HepG2 (cell line): ENCODE results near the gene ANKHD1. TPM values are rescaled to one million over a fixed set of nuclear protein-coding genes. Genes with fewer than 3 reads are reported as not detected.

Experiments
- ATAC-seq: fragments of 200-7000 bp; cut with Tn5 transposase; 3 replicates; pipeline ENCODE4 v1.9.1; 2020; ENCODE audit warnings: mild to moderate bottlenecking, moderate library complexity
- BruUV-seq: library from RNA; stranded (reverse); fragments of 400-500 nt; replicated peaks from 2 replicates; lab custom pipeline; 2021; lab: Mats Ljungman, UMichigan
- CTCF ChIA-PET: fragments of 300-600 bp; formaldehyde crosslinking; extraction: SDS; loops from one replicate; lab custom pipeline; 2021; ENCODE audit warnings: low total read pairs, inconsistent platforms, low intra/inter-chr PET ratio; lab: Yijun Ruan, JAX
- POLR2A ChIA-PET: fragments of 350-600 bp; sonication (Branson Sonifier 250); formaldehyde crosslinking; loops from one replicate; lab custom pipeline; 2020; ENCODE audit warnings: antibody characterized with exemption, inconsistent platforms; lab: Yijun Ruan, JAX
- DNase-seq: peaks from one replicate; pipeline ENCODE4 v3.0.0-alpha.2; 2015; ENCODE audit warnings: low spot score
- FAIRE-seq: peaks from 3 replicates; lab custom pipeline; 2011; peaks lifted over from hg19 to GRCh38; lab: Jason Lieb, UNC
- H2AFZ ChIP-seq: one replicate; pipeline ENCODE4 v1.6.1; 2011; ENCODE audit warnings: low read length, inconsistent platforms
- H3K27ac ChIP-seq: fragments of 300-600 bp; 3 replicates; pipeline ENCODE4 v1.8.0; 2011; ENCODE audit warnings: mixed run types, mild to moderate bottlenecking, mixed read lengths, low read length, inconsistent platforms; ENCODE audit not compliant: insufficient read depth; ENCODE audit errors: extremely low read length
- H3K27me3 ChIP-seq, 2 experiments: fragments of 200-600 bp in 1 of 2; 2 replicates in 1 of 2; 3 replicates in 1 of 2; pipeline versions ENCODE4 v1.6.0 to v1.8.0; 2011; ENCODE audit warnings: low read length in 2 of 2, mild to moderate bottlenecking in 2 of 2, moderate library complexity in 2 of 2, inconsistent platforms in 1 of 2; ENCODE audit not compliant: insufficient read depth in 2 of 2, control insufficient read depth in 1 of 2
- H3K36me3 ChIP-seq, 2 experiments: fragments of 200-600 bp in 1 of 2; replicated peaks in 1 of 2; 2 replicates in 1 of 2; 3 replicates in 1 of 2; pipeline versions ENCODE4 v1.5.1 to v1.8.0; 2011; ENCODE audit warnings: low read length in 2 of 2, inconsistent platforms in 1 of 2; ENCODE audit not compliant: insufficient read depth in 2 of 2, control insufficient read depth in 1 of 2
- H3K4me1 ChIP-seq: 2 replicates; pipeline ENCODE4 v1.5.1; 2012; ENCODE audit warnings: low read length, inconsistent platforms; ENCODE audit not compliant: insufficient read depth
- H3K4me2 ChIP-seq: 2 replicates; pipeline ENCODE4 v1.6.0; 2011; ENCODE audit warnings: low read depth, low read length, inconsistent platforms
- H3K4me3 ChIP-seq, 3 experiments: fragments of 200-600 bp in 1 of 3; sonication (generic), shearing (Covaris generic) in 1 of 3; replicated peaks in 1 of 3; 2 replicates each; pipeline ENCODE4 v1.5.1; 2011 to 2016; ENCODE audit warnings: low read length in 3 of 3, inconsistent platforms in 2 of 3, low read depth in 2 of 3, mild to moderate bottlenecking in 2 of 3, control low read depth in 1 of 3, mixed read lengths in 1 of 3; ENCODE audit not compliant: insufficient read depth in 1 of 3
- H3K79me2 ChIP-seq: one replicate; pipeline ENCODE4 v1.6.1; 2011; ENCODE audit warnings: low read length, inconsistent platforms; ENCODE audit not compliant: insufficient read depth
- H3K9ac ChIP-seq: 2 replicates; pipeline ENCODE4 v1.6.0; 2011; ENCODE audit warnings: mild to moderate bottlenecking, low read depth, low read length, inconsistent platforms; ENCODE audit not compliant: insufficient read depth
- H3K9me3 ChIP-seq: 2 replicates; pipeline ENCODE4 v1.5.1; 2012; ENCODE audit warnings: mild to moderate bottlenecking, low read length
- H4K20me1 ChIP-seq: 2 replicates; pipeline ENCODE4 v1.6.0; 2011; ENCODE audit warnings: inconsistent platforms, mild to moderate bottlenecking, low read length, moderate library complexity; ENCODE audit not compliant: insufficient read depth
- ARNTL ChIP-seq: sonication (generic); formaldehyde crosslinking; IDR thresholded peaks from 2 replicates; pipeline ENCODE4 v1.4.0; 2020; ENCODE audit warnings: mild to moderate bottlenecking, missing genetic modification reagents
- CC2D1A ChIP-seq: sonication (generic); formaldehyde crosslinking; IDR thresholded peaks from 2 replicates; pipeline ENCODE4 v1.8.1; 2023; ENCODE audit warnings: mild to moderate bottlenecking, missing genetic modification reagents
- CENPT ChIP-seq: sonication (generic); formaldehyde crosslinking; IDR thresholded peaks from 2 replicates; pipeline ENCODE4 v1.8.0; 2022; ENCODE audit warnings: low read depth, mild to moderate bottlenecking, moderate library complexity, missing genetic modification reagents
- CREB1 ChIP-seq, 2 experiments: fragments of 450-650 bp in 1 of 2; IDR thresholded peaks; 2 replicates each; pipeline ENCODE4 v1.6.1; 2016 to 2017; ENCODE audit warnings: control low read depth in 1 of 2, mild to moderate bottlenecking in 1 of 2, missing compliant biosample characterization in 1 of 2, missing genetic modification characterization in 1 of 2
- GLMP ChIP-seq: sonication (generic); formaldehyde crosslinking; IDR thresholded peaks from 2 replicates; pipeline ENCODE4 v1.9.0; 2021; ENCODE audit warnings: missing genetic modification reagents, mild to moderate bottlenecking, borderline replicate concordance
- HDAC6 ChIP-seq: fragments of 200-600 bp; sonication (generic); IDR thresholded peaks from 2 replicates; pipeline ENCODE4 v1.7.0; 2017; ENCODE audit warnings: mild to moderate bottlenecking, antibody characterized with exemption, low read length, low read depth
- HNRNPLL ChIP-seq: fragments of 200-400 bp; formaldehyde crosslinking; IDR thresholded peaks from 2 replicates; pipeline ENCODE4 v1.6.1; 2017; ENCODE audit warnings: mild to moderate bottlenecking, low read depth, low read length; ENCODE audit not compliant: poor library complexity, severe bottlenecking
- HOXA3 ChIP-seq: sonication (generic); formaldehyde crosslinking; IDR thresholded peaks from 2 replicates; pipeline ENCODE4 v1.5.0; 2020; ENCODE audit warnings: missing genetic modification reagents
- MEIS1 ChIP-seq: sonication (generic); formaldehyde crosslinking; IDR thresholded peaks from 2 replicates; pipeline ENCODE4 v1.9.0; 2021; ENCODE audit warnings: mild to moderate bottlenecking, missing genetic modification reagents, moderate library complexity, borderline replicate concordance
- NFE2L1 ChIP-seq: sonication (generic); formaldehyde crosslinking; IDR thresholded peaks from 2 replicates; pipeline ENCODE4 v1.4.0; 2020; ENCODE audit warnings: missing genetic modification reagents, mild to moderate bottlenecking, borderline replicate concordance
- RFX3 ChIP-seq: IDR thresholded peaks from 2 replicates; pipeline ENCODE4 v1.6.1; 2016; ENCODE audit warnings: missing biosample characterization, missing genetic modification reagents
- ZMYM3 ChIP-seq: sonication (generic); formaldehyde crosslinking; IDR thresholded peaks from 2 replicates; pipeline ENCODE4 v1.5.1; 2020; ENCODE audit warnings: mild to moderate bottlenecking, missing genetic modification reagents
- ZNF180 ChIP-seq: sonication (generic); formaldehyde crosslinking; IDR thresholded peaks from 2 replicates; pipeline ENCODE4 v1.4.0; 2020; ENCODE audit warnings: low read depth, missing genetic modification reagents, borderline replicate concordance
- ZNF251 ChIP-seq: sonication (generic); formaldehyde crosslinking; IDR thresholded peaks from 2 replicates; pipeline ENCODE4 v1.9.0; 2021; ENCODE audit warnings: mild to moderate bottlenecking, missing genetic modification reagents
- ZNF337 ChIP-seq: sonication (generic); formaldehyde crosslinking; IDR thresholded peaks from 2 replicates; pipeline ENCODE4 v1.5.1; 2020; ENCODE audit warnings: missing genetic modification reagents, low read depth, mild to moderate bottlenecking, borderline replicate concordance
- ZNF549 ChIP-seq: sonication (generic); formaldehyde crosslinking; IDR thresholded peaks from 2 replicates; pipeline ENCODE4 v1.5.0; 2020; ENCODE audit warnings: missing genetic modification reagents
- WGBS: methylation state at CpG from one replicate; pipeline ENCODE4 v1.1.6; 2017; ENCODE audit warnings: low lambda C conversion rate; 5-methylcytosine and 5-hydroxymethylcytosine counted together
- in situ Hi-C: cut with HindIII; loops from 2 replicates; pipeline ENCODE4 v1.10.0; 2017; ENCODE audit warnings: low pct_unique_long_range_greater_than_20kb; ENCODE audit not compliant: extremely low pct_ligation_motif_present
- intact Hi-C: fragments of 100-400 bp; cut with micrococcal nuclease; formaldehyde crosslinking; loops from one replicate; pipeline ENCODE4 v1.10.0; 2022; ENCODE audit not compliant: unreplicated experiment
- polyA plus RNA-seq, 8 experiments: library from polyadenylated mRNA; depleted of rRNA in 3 of 8; stranded (reverse) in 7 of 8; unstranded in 1 of 8; fragments of >200 nt; fragmentation: Illumina TruSeq in 4 of 8; extraction: Trizol in 4 of 8; gene quantifications; 2 replicates each; pipeline versions ENCODE4 v1.2.1 to v1.2.3, GENCODE V29; 2011 to 2016; ENCODE audit warnings: low read depth in 4 of 8, missing spikeins in 1 of 8, mixed read lengths in 1 of 8; ENCODE audit not compliant: insufficient read depth in 1 of 8
- total RNA-seq, 5 experiments: library from RNA; depleted of rRNA; stranded (reverse); fragments of >200 nt; fragmentation: Illumina TruSeq; extraction: Trizol; gene quantifications; 2 replicates each; pipeline ENCODE4 v1.2.3, GENCODE V29; 2016; ENCODE audit warnings: low read depth in 1 of 5
- TF ChIP-seq, protein P1 (sequence below): sonication (generic); formaldehyde crosslinking; IDR thresholded peaks from 2 replicates; pipeline ENCODE4 v1.4.0; 2020; ENCODE audit warnings: missing genetic modification reagents
- TF ChIP-seq, protein P2 (sequence below): sonication (generic); formaldehyde crosslinking; IDR thresholded peaks from 2 replicates; pipeline ENCODE4 v1.4.0; 2020; ENCODE audit warnings: missing genetic modification reagents, mild to moderate bottlenecking, borderline replicate concordance

The ANKHD1 gene
- total and polyA plus RNA-seq, 2 of the 13 experiments (the other 11 are each of a cell fraction or from before 2014, with no cell fraction given): 69.9 to 82.0 TPM

DNA sequence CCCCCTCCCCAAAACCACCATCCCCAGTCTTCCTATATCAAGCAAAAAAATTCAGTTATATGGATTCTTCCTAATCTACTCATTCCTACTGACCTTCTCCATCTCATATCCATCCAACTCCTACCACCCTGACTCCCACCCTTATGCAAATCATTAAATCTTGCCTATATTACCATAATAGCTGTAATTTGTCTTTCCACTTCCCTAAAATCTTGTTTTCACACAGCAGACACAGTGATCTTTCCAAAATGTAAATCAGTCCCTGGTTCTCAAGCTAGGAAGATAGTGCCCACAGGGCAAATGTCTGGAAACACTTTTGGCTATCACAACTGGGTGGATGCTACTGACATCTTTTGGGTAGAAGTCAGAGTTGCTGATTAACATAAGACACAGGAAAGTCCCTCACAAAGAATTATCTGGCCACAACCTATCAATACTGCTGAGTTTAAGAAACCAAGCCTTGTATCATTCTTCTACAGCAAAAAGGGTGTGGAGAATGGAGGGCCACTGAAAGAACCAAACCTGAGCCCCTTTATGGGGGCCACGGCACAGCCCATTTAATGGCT is 154.2 kb downstream of the ANKHD1 start:
- no peak for DNase-seq
- no peaks in the 10 kb centered on the region for H3K9me3 ChIP-seq
- peaks cover 3 to 18% of the 10 kb centered on the region in 2 experiments; a peak in 4 of 5 replicates for H3K36me3 ChIP-seq
- 77% methylated on average over 1 of the region's 1 CpG for WGBS
- H2AFZ ChIP-seq: no peak overlapping the region
- in situ Hi-C loops: no loop called here
- H3K4me1 ChIP-seq: peaks cover 37% of the 10 kb centered on the region
- POLR2A ChIA-PET: interaction anchor here (1.2 kb wide), 2 partner anchors 8 to 135 kb away, joined by 5 to 6 read pairs; partner anchors contain the start of genes EIF4EBP3, HARS1 and HARS2
- ATAC-seq: no peak
- BruUV-seq: no TSS peak
- intact Hi-C loops: loop anchor here (1.0 to 5.0 kb wide), 2 partner anchors 9 to 161 kb away; partner anchors contain the start of gene EIF4EBP3
- peak overlapping the region; percentile 80 to 96 (median 84); a peak in 5 of 6 replicates for H3K4me3 ChIP-seq
- H4K20me1 ChIP-seq: no peaks in the 10 kb centered on the region; the same call in none of the 2 replicates
- CTCF ChIA-PET: no interaction called here
- no peak for FAIRE-seq
- no peaks in the 10 kb centered on the region for H3K27me3 ChIP-seq
- H3K9ac ChIP-seq: peak overlapping the region; percentile 85; the same call in 1 of the 2 replicates
- TF ChIP-seq, protein P1, sequence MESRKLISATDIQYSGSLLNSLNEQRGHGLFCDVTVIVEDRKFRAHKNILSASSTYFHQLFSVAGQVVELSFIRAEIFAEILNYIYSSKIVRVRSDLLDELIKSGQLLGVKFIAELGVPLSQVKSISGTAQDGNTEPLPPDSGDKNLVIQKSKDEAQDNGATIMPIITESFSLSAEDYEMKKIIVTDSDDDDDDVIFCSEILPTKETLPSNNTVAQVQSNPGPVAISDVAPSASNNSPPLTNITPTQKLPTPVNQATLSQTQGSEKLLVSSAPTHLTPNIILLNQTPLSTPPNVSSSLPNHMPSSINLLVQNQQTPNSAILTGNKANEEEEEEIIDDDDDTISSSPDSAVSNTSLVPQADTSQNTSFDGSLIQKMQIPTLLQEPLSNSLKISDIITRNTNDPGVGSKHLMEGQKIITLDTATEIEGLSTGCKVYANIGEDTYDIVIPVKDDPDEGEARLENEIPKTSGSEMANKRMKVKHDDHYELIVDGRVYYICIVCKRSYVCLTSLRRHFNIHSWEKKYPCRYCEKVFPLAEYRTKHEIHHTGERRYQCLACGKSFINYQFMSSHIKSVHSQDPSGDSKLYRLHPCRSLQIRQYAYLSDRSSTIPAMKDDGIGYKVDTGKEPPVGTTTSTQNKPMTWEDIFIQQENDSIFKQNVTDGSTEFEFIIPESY (CRISPR knock-in tag): no peak
- no peak for TF ChIP-seq HNRNPLL
- no peak for TF ChIP-seq ZMYM3
- TF ChIP-seq ZNF180 (CRISPR knock-in tag): no peak
- TF ChIP-seq MEIS1 (CRISPR knock-in tag): no peak
- TF ChIP-seq GLMP: no peak
- no peak for TF ChIP-seq NFE2L1 (CRISPR knock-in tag)
- TF ChIP-seq RFX3: no peak
- no peak for TF ChIP-seq ZNF251 (CRISPR knock-in tag)
- no peak for TF ChIP-seq ZNF549 (CRISPR knock-in tag)
- TF ChIP-seq ARNTL (CRISPR knock-in tag): no peak
- TF ChIP-seq CC2D1A: no peak
- no peak for TF ChIP-seq HDAC6
- no peak for TF ChIP-seq CENPT (CRISPR knock-in tag)
- TF ChIP-seq ZNF337 (CRISPR knock-in tag): no peak
- TF ChIP-seq CREB1 (IDR thresholded peaks at IDR 0.05): no peak
- TF ChIP-seq CREB1 (CRISPR knock-in tag; IDR thresholded peaks at IDR 0.05): no peak
- TF ChIP-seq, protein P2, sequence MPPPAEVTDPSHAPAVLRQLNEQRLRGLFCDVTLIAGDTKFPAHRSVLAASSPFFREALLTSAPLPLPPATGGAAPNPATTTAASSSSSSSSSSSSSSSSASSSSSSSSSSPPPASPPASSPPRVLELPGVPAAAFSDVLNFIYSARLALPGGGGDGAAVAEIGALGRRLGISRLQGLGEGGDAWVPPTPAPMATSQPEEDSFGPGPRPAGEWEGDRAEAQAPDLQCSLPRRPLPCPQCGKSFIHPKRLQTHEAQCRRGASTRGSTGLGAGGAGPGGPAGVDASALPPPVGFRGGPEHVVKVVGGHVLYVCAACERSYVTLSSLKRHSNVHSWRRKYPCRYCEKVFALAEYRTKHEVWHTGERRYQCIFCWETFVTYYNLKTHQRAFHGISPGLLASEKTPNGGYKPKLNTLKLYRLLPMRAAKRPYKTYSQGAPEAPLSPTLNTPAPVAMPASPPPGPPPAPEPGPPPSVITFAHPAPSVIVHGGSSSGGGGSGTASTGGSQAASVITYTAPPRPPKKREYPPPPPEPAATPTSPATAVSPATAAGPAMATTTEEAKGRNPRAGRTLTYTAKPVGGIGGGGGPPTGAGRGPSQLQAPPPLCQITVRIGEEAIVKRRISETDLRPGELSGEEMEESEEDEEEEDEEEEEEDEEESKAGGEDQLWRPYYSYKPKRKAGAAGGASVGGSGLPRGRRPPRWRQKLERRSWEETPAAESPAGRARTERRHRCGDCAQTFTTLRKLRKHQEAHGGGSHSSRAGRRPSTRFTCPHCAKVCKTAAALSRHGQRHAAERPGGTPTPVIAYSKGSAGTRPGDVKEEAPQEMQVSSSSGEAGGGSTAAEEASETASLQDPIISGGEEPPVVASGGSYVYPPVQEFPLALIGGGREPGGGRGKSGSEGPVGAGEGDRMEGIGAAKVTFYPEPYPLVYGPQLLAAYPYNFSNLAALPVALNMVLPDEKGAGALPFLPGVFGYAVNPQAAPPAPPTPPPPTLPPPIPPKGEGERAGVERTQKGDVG (CRISPR knock-in tag): no peak
- TF ChIP-seq HOXA3 (CRISPR knock-in tag): no peak
- TF ChIP-seq, all 625 proteins: peak for 0
- peak overlapping the region; percentile 97 for H3K4me2 ChIP-seq
- H3K27ac ChIP-seq: peak overlapping the region; percentile 55
- H3K79me2 ChIP-seq: peaks cover 36% of the 10 kb centered on the region
